ENCODE data around the gene RELL1.

Gene RELL1

DNA sequence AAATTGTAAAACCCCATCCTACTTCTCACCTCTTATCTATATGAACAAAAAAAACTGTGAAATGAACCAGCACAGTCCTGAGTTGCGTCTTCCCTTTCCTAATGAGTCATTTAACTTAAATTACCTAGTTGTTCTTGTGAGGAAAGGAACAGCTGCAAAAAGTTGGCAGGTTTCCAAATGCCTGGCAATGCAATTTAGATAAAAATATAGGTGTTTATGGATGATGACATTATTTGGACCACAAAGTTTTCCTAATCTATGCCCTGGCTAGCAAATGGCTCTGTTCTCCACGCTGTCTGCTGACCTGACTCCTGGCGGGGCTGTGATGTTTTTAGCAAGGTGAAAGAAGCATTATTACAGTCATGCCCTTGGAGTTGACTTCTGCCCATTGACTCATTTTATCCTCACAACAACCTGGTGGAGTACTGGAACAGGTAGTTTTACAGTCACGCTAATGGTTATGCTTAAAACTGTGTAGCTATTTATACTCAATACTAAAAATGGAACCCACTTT, 29.8 kb upstream of the RELL1 start:
- H3K27ac ChIP-seq = no peak overlapping the region
- no peak for TF ChIP-seq CTCF (conservative IDR thresholded peaks at IDR 0.05)
- no peak for TF ChIP-seq ZFX (IDR thresholded peaks at IDR 0.05)

DNA sequence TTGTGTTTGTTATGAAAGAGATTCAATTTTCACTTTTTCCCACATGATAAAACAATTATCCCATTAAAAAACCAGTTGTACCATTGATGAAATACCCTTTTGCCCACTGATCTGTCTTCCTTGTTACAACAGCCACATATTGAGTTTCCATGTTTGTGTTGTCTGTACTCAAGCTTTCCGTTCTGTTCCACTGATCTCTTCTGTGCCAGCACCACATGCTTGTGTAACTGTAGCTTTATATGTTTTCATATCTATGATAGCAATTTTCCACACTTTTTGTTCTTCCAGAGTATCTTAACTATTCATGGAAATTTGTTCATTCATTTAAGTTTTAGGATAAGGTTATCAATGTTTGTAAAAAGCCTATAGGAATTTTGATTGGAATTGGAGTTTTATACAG, 24.3 kb upstream of the RELL1 start:
- TF ChIP-seq CTCF (conservative IDR thresholded peaks at IDR 0.05) = no peak
- TF ChIP-seq ZFX (IDR thresholded peaks at IDR 0.05) = no peak
- no peak overlapping the region for H3K27ac ChIP-seq

DNA sequence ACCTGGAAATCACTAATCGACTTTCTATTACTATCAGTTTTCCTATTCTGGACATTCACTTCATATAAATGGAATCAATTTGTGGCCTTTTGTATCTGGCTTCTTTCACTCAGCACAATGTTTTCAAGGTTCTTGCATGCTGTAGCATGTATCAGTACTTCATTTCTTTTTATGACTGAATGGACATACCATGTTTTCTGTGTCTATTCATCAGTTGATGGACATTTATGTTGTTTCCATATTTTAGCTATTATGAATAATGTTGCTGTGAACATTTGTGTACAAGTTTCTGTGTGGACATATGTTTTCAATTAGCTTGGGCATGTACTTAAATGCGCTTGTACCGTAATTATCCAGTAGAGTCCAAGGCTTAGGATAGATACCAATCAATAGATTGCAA, 19.9 kb upstream of the RELL1 start:
- no peak overlapping the region for H3K27ac ChIP-seq
- TF ChIP-seq ZFX (IDR thresholded peaks at IDR 0.05) = no peak
- TF ChIP-seq CTCF (conservative IDR thresholded peaks at IDR 0.05) = no peak

GRCh38 chr4:37705571-37705970, 19.4 kb upstream of the RELL1 start:
- no peak overlapping the region for H3K27ac ChIP-seq
- no peak for TF ChIP-seq ZFX (IDR thresholded peaks at IDR 0.05)
- no peak for TF ChIP-seq CTCF (conservative IDR thresholded peaks at IDR 0.05)

- H3K27ac ChIP-seq = no peak overlapping the region
- no peak for TF ChIP-seq CTCF (conservative IDR thresholded peaks at IDR 0.05)
- no peak for TF ChIP-seq ZFX (IDR thresholded peaks at IDR 0.05)
These were observed 13.8 kb upstream of the RELL1 start for GRCh38 chr4:37699868-37700481.

DNA sequence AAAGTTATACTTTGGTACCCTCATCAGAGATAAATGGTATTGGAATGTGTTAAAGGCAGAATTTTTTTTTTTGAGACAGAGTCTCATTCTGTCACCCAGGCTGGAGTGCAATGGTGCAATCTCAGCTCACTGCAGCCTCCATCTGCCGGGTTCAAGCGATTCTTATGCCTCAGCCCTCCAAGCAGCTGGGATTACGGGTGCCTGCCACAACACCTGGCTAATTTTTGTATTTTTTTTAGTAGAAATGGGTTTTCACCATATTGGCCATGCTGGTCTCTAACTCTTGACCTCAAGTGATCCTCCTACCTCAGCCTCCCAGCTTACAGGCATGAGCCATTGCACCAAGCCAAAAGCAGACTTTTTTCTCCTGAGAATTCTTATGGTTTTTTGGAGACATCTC, 11.4 kb upstream of the RELL1 start:
- TF ChIP-seq ZFX (IDR thresholded peaks at IDR 0.05) (no peak), CTCF (conservative IDR thresholded peaks at IDR 0.05) (no peak)
- H3K27ac ChIP-seq = no peak overlapping the region

DNA sequence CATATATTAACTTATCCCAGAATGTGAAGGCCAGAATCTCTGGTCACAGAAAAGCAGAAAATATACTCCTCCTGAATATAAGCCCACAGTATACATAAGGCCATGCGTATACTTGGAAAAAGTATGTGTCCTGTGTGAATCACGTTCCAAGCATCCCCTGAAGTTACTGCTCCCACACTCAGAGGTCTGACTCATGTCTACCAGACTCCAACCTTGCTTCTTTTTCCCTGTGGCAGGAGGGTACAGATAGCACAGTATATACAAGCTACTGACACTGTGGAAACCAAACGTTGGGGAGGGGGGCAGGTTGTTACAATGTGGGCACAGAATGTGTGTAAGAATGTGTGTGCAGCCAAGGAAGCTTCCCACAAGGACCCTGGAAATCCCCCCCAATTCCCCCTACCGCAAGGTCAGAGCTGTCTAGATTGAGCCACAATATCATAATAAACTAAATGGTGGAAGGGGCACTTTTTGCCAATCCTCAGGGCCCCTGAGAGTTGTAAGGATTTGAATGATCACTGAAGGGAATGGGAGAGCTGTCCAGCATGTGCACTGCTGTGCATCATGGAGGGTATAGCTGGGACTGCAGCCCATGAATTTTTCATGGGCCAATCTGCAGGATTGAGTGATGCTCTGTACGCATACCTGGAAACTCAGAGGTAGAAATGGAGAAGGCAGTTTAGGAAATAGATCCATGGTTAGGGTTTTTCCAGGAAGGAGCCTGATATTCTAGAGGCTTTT, 7.4 kb upstream of the RELL1 start:
- H3K27ac ChIP-seq = no peak overlapping the region
- TF ChIP-seq ZFX (IDR thresholded peaks at IDR 0.05) = no peak
- TF ChIP-seq CTCF (conservative IDR thresholded peaks at IDR 0.05) = no peak
